Liver (tissue), 9 donors: ENCODE results near the gene MAP3K9. TPM values are rescaled to one million over a fixed set of nuclear protein-coding genes. Genes with fewer than 3 reads are reported as not detected.

Experiments used
- DNase-seq: peaks from one replicate; pipeline ENCODE4 v3.0.0-alpha.2; 2017; ENCODE audit warnings: low spot score
- H3K27ac ChIP-seq, 2 donors: one replicate each; pipeline ENCODE4 v1.7.0; 2013; ENCODE audit warnings: inconsistent platforms in 2 of 2, low read length in 2 of 2, control low read depth in 1 of 2, low read depth in 1 of 2, mild to moderate bottlenecking in 1 of 2
- H3K27me3 ChIP-seq, 4 donors: one replicate each; pipeline versions ENCODE4 v1.6.1 to v1.7.0; 2013; ENCODE audit warnings: low read length in 3 of 4, inconsistent platforms in 1 of 4, mild to moderate bottlenecking in 1 of 4, moderate library complexity in 1 of 4; ENCODE audit not compliant: control insufficient read depth in 4 of 4, insufficient read depth in 4 of 4
- H3K36me3 ChIP-seq, 4 donors: one replicate each; pipeline versions ENCODE4 v1.6.1 to v1.7.0; 2013; ENCODE audit warnings: low read length in 3 of 4, mild to moderate bottlenecking in 3 of 4, low read depth in 1 of 4, moderate library complexity in 1 of 4; ENCODE audit not compliant: control insufficient read depth in 4 of 4, insufficient read depth in 3 of 4
- H3K4me1 ChIP-seq, 4 donors: one replicate each; pipeline versions ENCODE4 v1.6.1 to v1.7.0; 2013; ENCODE audit warnings: low read length in 3 of 4, mild to moderate bottlenecking in 3 of 4, moderate library complexity in 1 of 4; ENCODE audit not compliant: control insufficient read depth in 4 of 4, insufficient read depth in 4 of 4
- H3K4me3 ChIP-seq, 3 donors: one replicate each; pipeline versions ENCODE4 v1.6.1 to v1.7.0; 2013; ENCODE audit warnings: low read length in 3 of 3, control low read depth in 1 of 3, low read depth in 1 of 3, mild to moderate bottlenecking in 1 of 3
- H3K9ac ChIP-seq, 2 donors: one replicate each; pipeline ENCODE4 v1.7.0; 2013; ENCODE audit warnings: low read length in 2 of 2, mild to moderate bottlenecking in 2 of 2, moderate library complexity in 2 of 2, control low read depth in 1 of 2, low read depth in 1 of 2
- H3K9me3 ChIP-seq, 4 donors: one replicate each; pipeline versions ENCODE4 v1.6.1 to v1.7.0; 2013; ENCODE audit warnings: low read length in 3 of 4; ENCODE audit not compliant: control insufficient read depth in 4 of 4
- EGR1 ChIP-seq, 2 donors: IDR thresholded peaks; 2 replicates each; pipeline ENCODE4 v1.6.1; 2016 to 2018; ENCODE audit warnings: antibody characterized with exemption in 2 of 2, low read depth in 2 of 2
- FOXA1 ChIP-seq: IDR thresholded peaks from 2 replicates; pipeline ENCODE4 v1.6.1; 2016; ENCODE audit warnings: antibody characterized with exemption
- GABPA ChIP-seq, 2 donors: IDR thresholded peaks in 1 of 2; conservative IDR thresholded peaks in 1 of 2; 2 replicates each; pipeline ENCODE4 v1.6.1; 2016; ENCODE audit warnings: antibody characterized with exemption in 2 of 2, mild to moderate bottlenecking in 1 of 2, moderate library complexity in 1 of 2
- HNF4A ChIP-seq, 2 donors: conservative IDR thresholded peaks; 2 replicates each; pipeline ENCODE4 v1.6.1; 2016; ENCODE audit warnings: antibody characterized with exemption in 2 of 2, mild to moderate bottlenecking in 2 of 2
- HNF4G ChIP-seq: IDR thresholded peaks from 2 replicates; pipeline ENCODE4 v1.6.1; 2016; ENCODE audit warnings: antibody characterized with exemption
- JUND ChIP-seq, 2 donors: IDR thresholded peaks; 2 replicates each; pipeline ENCODE4 v1.6.1; 2016; ENCODE audit warnings: antibody characterized with exemption in 2 of 2
- NR2F2 ChIP-seq: IDR thresholded peaks from 2 replicates; pipeline ENCODE4 v1.6.1; 2016; ENCODE audit warnings: antibody characterized with exemption
- RAD21 ChIP-seq, 2 donors: IDR thresholded peaks; 2 replicates each; pipeline ENCODE4 v1.6.1; 2016; ENCODE audit warnings: antibody characterized with exemption in 2 of 2, mild to moderate bottlenecking in 2 of 2
- RXRA ChIP-seq, 2 donors: IDR thresholded peaks; 2 replicates each; pipeline ENCODE4 v1.6.1; 2017 to 2018; ENCODE audit warnings: antibody characterized with exemption in 2 of 2, mild to moderate bottlenecking in 1 of 2
- SP1 ChIP-seq: IDR thresholded peaks from 2 replicates; pipeline ENCODE4 v1.6.1; 2018; ENCODE audit warnings: antibody characterized with exemption, mild to moderate bottlenecking
- WGBS: extraction: QIAGEN DNeasy Blood & Tissue Kit; methylation state at CpG from one replicate; pipeline ENCODE4 v1.1.7; 2013; 5-methylcytosine and 5-hydroxymethylcytosine counted together
- polyA plus RNA-seq, 2 donors: library from polyadenylated mRNA; stranded (reverse) in 1 of 2; unstranded in 1 of 2; fragments of 200-250 nt in 1 of 2; fragments of >200 nt in 1 of 2; fragmentation: Nextera tagmentation in 1 of 2; extraction: Ambion mirVana in 1 of 2; gene quantifications; one replicate each; pipeline versions ENCODE4 v1.2.1 to v1.2.3, GENCODE V29; 2013 to 2015
- total RNA-seq, 2 donors: library from RNA; depleted of rRNA; stranded (reverse); fragments of >200 nt; gene quantifications; one replicate each; pipeline ENCODE4 v1.2.3, GENCODE V29; 2014
- TF ChIP-seq, protein P1 (sequence below): IDR thresholded peaks from 2 replicates; pipeline ENCODE4 v1.6.1; 2016; ENCODE audit warnings: antibody characterized with exemption, mild to moderate bottlenecking
- TF ChIP-seq, protein P2 (sequence below): IDR thresholded peaks from 2 replicates; pipeline ENCODE4 v1.6.1; 2016; ENCODE audit warnings: antibody characterized with exemption
- TF ChIP-seq, protein P3 (sequence below): fragments of 150-350 bp; IDR thresholded peaks from 2 replicates; pipeline ENCODE4 v1.5.1; 2017; ENCODE audit warnings: improper control_type of control experiment, low read depth, low read length; ENCODE audit not compliant: missing input control
- TF ChIP-seq, protein P4 (sequence below): IDR thresholded peaks from 2 replicates; pipeline ENCODE4 v1.6.1; 2016; ENCODE audit warnings: antibody characterized with exemption
- donor health status: healthy.
- donor health status: healthy.
- donor health status: healthy.
- donor health status: healthy.
- donor health status: healthy.

MAP3K9 gene
- total and polyA plus RNA-seq, 4 donors = 0.65 to 5.2 (median 0.80) TPM

DNA sequence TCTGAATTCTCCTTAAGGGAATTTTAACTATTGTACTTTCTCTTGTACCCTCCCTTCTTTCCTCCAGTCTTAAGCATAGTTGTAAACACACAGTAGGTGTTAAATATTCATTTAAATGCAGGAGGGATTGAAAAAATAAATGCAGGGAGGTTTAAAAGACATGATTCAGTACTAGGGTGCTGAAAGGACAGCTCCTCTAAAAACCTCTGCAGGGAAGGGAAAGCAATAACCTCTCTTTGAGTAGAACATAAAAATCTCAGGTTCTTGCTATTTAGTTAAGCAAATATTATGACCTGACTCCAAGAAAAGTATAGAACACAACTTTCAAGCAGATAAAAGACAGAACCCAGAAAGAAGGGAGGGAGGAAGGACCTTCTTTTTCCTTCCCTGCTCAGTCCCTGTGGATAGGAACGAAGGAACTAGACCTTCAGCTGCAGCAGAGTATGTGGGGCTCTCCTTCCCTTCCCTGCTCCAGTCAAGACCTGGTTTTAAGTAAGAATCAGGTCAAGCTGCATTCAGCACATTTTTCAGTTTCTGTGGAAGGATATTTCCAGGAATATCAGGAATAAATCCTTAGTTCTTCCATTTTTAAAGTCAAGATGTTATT, 4.7 kb downstream of the MAP3K9 start:
- no peak overlapping the region for H3K9ac ChIP-seq
- peaks cover 1 to 5% (median 4%) of the 10 kb centered on the region in 4 donors for H3K36me3 ChIP-seq

DNA sequence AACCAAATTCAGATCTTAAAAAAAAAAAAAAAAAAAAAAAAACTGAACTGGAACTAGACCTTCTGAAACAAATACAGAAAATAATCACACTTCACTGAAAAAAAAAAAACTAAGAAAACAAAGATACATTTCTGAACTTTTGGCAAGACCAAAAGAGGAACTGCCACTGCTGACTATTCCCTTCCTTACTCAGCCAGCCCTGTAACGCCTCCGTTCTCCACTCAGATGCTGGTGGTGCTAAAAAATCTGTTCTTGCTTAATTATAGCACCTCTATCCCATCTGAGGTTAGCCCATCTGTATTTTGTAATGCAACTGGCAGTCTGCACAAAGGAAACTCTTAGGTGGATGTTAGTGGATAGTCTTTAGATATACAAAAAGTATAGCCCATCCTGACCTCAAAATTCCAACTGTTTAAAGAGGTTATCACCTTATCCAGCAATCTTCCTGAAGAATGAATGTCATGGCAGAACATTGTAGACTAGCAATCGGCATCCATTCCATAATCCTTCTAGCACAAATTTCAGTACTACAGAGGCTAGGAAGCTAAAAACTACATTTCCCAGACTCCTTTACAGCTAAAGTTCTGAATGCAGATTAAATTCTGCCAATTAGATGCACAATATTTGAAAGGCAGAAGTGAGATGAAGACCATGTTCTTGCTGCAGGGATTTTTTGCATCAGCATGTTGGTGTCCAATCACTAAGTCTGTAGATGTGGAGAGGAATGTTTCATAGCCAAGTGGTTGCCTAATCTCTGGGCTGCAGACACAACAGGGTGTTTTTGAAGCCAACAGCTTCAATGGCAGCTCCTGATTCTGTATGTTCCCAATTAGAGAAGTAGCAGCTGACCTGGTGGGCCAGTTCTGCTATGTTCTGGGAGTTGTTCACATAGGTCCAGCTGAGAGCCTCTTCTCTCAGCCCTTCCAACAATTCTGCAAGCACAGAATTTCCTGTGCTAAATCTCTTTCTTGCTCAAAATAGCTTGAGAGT, 5.7 kb downstream of the MAP3K9 start:
- WGBS = 81% methylated on average over 3 of the region's 3 CpGs

More for the DNA sequence above, 4.7 kb downstream of the MAP3K9 start:
- Histone ChIP-seq H3K4me1 (peaks cover 0 to 5% (median under 1%) of the 10 kb centered on the region in 4 donors), H3K9me3 (no peaks in the 10 kb centered on the region), H3K27me3 (no peaks in the 10 kb centered on the region), H3K4me3 (no peak overlapping the region), H3K27ac (no peak overlapping the region)
- TF ChIP-seq JUND (IDR thresholded peaks at IDR 0.05) = no peak
- TF ChIP-seq, protein P1, sequence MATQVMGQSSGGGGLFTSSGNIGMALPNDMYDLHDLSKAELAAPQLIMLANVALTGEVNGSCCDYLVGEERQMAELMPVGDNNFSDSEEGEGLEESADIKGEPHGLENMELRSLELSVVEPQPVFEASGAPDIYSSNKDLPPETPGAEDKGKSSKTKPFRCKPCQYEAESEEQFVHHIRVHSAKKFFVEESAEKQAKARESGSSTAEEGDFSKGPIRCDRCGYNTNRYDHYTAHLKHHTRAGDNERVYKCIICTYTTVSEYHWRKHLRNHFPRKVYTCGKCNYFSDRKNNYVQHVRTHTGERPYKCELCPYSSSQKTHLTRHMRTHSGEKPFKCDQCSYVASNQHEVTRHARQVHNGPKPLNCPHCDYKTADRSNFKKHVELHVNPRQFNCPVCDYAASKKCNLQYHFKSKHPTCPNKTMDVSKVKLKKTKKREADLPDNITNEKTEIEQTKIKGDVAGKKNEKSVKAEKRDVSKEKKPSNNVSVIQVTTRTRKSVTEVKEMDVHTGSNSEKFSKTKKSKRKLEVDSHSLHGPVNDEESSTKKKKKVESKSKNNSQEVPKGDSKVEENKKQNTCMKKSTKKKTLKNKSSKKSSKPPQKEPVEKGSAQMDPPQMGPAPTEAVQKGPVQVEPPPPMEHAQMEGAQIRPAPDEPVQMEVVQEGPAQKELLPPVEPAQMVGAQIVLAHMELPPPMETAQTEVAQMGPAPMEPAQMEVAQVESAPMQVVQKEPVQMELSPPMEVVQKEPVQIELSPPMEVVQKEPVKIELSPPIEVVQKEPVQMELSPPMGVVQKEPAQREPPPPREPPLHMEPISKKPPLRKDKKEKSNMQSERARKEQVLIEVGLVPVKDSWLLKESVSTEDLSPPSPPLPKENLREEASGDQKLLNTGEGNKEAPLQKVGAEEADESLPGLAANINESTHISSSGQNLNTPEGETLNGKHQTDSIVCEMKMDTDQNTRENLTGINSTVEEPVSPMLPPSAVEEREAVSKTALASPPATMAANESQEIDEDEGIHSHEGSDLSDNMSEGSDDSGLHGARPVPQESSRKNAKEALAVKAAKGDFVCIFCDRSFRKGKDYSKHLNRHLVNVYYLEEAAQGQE = peak; percentile 98
- DNase-seq = no peak
- WGBS = 97% methylated on average over 1 of the region's 1 CpG

More for the DNA sequence above, 5.7 kb downstream of the MAP3K9 start:
- Histone ChIP-seq H3K27me3 (no peaks in the 10 kb centered on the region), H3K27ac (no peak overlapping the region), H3K9ac (no peak overlapping the region), H3K4me1 (peaks cover 0 to 4% (median under 1%) of the 10 kb centered on the region in 4 donors), H3K9me3 (no peaks in the 10 kb centered on the region), H3K4me3 (no peak overlapping the region), H3K36me3 (peaks cover 1 to 5% (median 4%) of the 10 kb centered on the region in 4 donors)
- DNase-seq = no peak
- TF ChIP-seq JUND (IDR thresholded peaks at IDR 0.05) (no peak), FOXA1 (no peak), HNF4A (conservative IDR thresholded peaks at IDR 0.05) (no peak), HNF4G (no peak), RXRA (IDR thresholded peaks at IDR 0.05) (no peak), GABPA (IDR thresholded peaks at IDR 0.05 in 1 of 2, conservative IDR thresholded peaks at IDR 0.05 in 1 of 2) (no peak), SP1 (no peak), NR2F2 (no peak), EGR1 (IDR thresholded peaks at IDR 0.05; ENCODE audit: low read depth in 2 of 2) (no peak), RAD21 (IDR thresholded peaks at IDR 0.05) (no peak)
- TF ChIP-seq, protein P2, sequence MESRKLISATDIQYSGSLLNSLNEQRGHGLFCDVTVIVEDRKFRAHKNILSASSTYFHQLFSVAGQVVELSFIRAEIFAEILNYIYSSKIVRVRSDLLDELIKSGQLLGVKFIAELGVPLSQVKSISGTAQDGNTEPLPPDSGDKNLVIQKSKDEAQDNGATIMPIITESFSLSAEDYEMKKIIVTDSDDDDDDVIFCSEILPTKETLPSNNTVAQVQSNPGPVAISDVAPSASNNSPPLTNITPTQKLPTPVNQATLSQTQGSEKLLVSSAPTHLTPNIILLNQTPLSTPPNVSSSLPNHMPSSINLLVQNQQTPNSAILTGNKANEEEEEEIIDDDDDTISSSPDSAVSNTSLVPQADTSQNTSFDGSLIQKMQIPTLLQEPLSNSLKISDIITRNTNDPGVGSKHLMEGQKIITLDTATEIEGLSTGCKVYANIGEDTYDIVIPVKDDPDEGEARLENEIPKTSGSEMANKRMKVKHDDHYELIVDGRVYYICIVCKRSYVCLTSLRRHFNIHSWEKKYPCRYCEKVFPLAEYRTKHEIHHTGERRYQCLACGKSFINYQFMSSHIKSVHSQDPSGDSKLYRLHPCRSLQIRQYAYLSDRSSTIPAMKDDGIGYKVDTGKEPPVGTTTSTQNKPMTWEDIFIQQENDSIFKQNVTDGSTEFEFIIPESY = no peak
- TF ChIP-seq, protein P1 = no peak
- TF ChIP-seq, protein P3, sequence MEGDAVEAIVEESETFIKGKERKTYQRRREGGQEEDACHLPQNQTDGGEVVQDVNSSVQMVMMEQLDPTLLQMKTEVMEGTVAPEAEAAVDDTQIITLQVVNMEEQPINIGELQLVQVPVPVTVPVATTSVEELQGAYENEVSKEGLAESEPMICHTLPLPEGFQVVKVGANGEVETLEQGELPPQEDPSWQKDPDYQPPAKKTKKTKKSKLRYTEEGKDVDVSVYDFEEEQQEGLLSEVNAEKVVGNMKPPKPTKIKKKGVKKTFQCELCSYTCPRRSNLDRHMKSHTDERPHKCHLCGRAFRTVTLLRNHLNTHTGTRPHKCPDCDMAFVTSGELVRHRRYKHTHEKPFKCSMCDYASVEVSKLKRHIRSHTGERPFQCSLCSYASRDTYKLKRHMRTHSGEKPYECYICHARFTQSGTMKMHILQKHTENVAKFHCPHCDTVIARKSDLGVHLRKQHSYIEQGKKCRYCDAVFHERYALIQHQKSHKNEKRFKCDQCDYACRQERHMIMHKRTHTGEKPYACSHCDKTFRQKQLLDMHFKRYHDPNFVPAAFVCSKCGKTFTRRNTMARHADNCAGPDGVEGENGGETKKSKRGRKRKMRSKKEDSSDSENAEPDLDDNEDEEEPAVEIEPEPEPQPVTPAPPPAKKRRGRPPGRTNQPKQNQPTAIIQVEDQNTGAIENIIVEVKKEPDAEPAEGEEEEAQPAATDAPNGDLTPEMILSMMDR = no peak
- TF ChIP-seq, protein P4, sequence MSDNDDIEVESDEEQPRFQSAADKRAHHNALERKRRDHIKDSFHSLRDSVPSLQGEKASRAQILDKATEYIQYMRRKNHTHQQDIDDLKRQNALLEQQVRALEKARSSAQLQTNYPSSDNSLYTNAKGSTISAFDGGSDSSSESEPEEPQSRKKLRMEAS = no peak
